ENCODE data around the gene PLCH2. TPM values are rescaled to one million over a fixed set of nuclear protein-coding genes. Genes with fewer than 3 reads are reported as not detected.

Gene PLCH2
- total RNA-seq, 1 experiment from 2014 or later: not detected

GRCh38 chr1:2512862-2513421 lies 36.9 kb downstream of the PLCH2 start:
- intact Hi-C loops (cut with micrococcal nuclease; ENCODE audit: unreplicated experiment): no loop called here
- TF ChIP-seq EZH2 (IDR thresholded peaks at IDR 0.05; ENCODE audit: borderline replicate concordance, low read depth, low read length, poor library complexity, severe bottlenecking) (no peak), CTCF (conservative IDR thresholded peaks at IDR 0.05; ENCODE audit: low read depth, low read length) (no peak)
- Histone ChIP-seq H3K27me3 (replicated peaks; ENCODE audit: insufficient read depth, low read depth, low read length, poor library complexity) (no peaks in the 10 kb centered on the region), H3K9me3 (ENCODE audit: low read depth, low read length, poor library complexity, severe bottlenecking) (no peaks in the 10 kb centered on the region), H3K27ac (ENCODE audit: low read depth, low read length, poor library complexity, severe bottlenecking) (no peak overlapping the region), H3K4me3 (ENCODE audit: low read depth, low read length, poor library complexity, severe bottlenecking) (no peak overlapping the region), H3K4me1 (ENCODE audit: insufficient read depth, low read length, poor library complexity, severe bottlenecking) (no peaks in the 10 kb centered on the region), H3K36me3 (ENCODE audit: insufficient read depth, low read length, poor library complexity, severe bottlenecking) (peaks cover 75% of the 10 kb centered on the region)
- DNase-seq (ENCODE audit: low spot score): no peak
- BruUV-seq (replicated peaks): no TSS peak
- CTCF ChIA-PET: no interaction called here
- POLR2A ChIA-PET (ENCODE audit: low non-redundant PET): no interaction called here

GRCh38 chr1:2513939-2514652 lies 38.0 kb downstream of the PLCH2 start:
- H3K4me1 ChIP-seq (ENCODE audit: insufficient read depth, low read length, poor library complexity, severe bottlenecking): no peaks in the 10 kb centered on the region
- H3K4me3 ChIP-seq (ENCODE audit: low read depth, low read length, poor library complexity, severe bottlenecking): no peak overlapping the region
- H3K36me3 ChIP-seq (ENCODE audit: insufficient read depth, low read length, poor library complexity, severe bottlenecking): peaks cover 86% of the 10 kb centered on the region
- H3K9me3 ChIP-seq (ENCODE audit: low read depth, low read length, poor library complexity, severe bottlenecking): no peaks in the 10 kb centered on the region
- intact Hi-C loops (cut with micrococcal nuclease; ENCODE audit: unreplicated experiment): no loop called here
- ChIA-PET CTCF (no interaction called here), POLR2A (ENCODE audit: low non-redundant PET) (no interaction called here)
- BruUV-seq (replicated peaks): no TSS peak
- no peak overlapping the region for H3K27ac ChIP-seq (ENCODE audit: low read depth, low read length, poor library complexity, severe bottlenecking)
- TF ChIP-seq EZH2 (IDR thresholded peaks at IDR 0.05; ENCODE audit: borderline replicate concordance, low read depth, low read length, poor library complexity, severe bottlenecking) (no peak), CTCF (conservative IDR thresholded peaks at IDR 0.05; ENCODE audit: low read depth, low read length) (no peak)
- H3K27me3 ChIP-seq (replicated peaks; ENCODE audit: insufficient read depth, low read depth, low read length, poor library complexity): no peaks in the 10 kb centered on the region
- DNase-seq (ENCODE audit: low spot score): no peak

- peaks cover 87% of the 10 kb centered on the region for H3K36me3 ChIP-seq (ENCODE audit: insufficient read depth, low read length, poor library complexity, severe bottlenecking)
- intact Hi-C loops (cut with micrococcal nuclease; ENCODE audit: unreplicated experiment): no loop called here
- H3K27ac ChIP-seq (ENCODE audit: low read depth, low read length, poor library complexity, severe bottlenecking): no peak overlapping the region
- H3K4me1 ChIP-seq (ENCODE audit: insufficient read depth, low read length, poor library complexity, severe bottlenecking): no peaks in the 10 kb centered on the region
- DNase-seq (ENCODE audit: low spot score): no peak
- ChIA-PET POLR2A (ENCODE audit: low non-redundant PET) (no interaction called here), CTCF (no interaction called here)
- H3K9me3 ChIP-seq (ENCODE audit: low read depth, low read length, poor library complexity, severe bottlenecking): no peaks in the 10 kb centered on the region
- no TSS peak for BruUV-seq (replicated peaks)
- H3K27me3 ChIP-seq (replicated peaks; ENCODE audit: insufficient read depth, low read depth, low read length, poor library complexity): no peaks in the 10 kb centered on the region
- H3K4me3 ChIP-seq (ENCODE audit: low read depth, low read length, poor library complexity, severe bottlenecking): no peak overlapping the region
- TF ChIP-seq CTCF (conservative IDR thresholded peaks at IDR 0.05; ENCODE audit: low read depth, low read length) (no peak), EZH2 (IDR thresholded peaks at IDR 0.05; ENCODE audit: borderline replicate concordance, low read depth, low read length, poor library complexity, severe bottlenecking) (no peak)
These were observed 39.0 kb downstream of the PLCH2 start for GRCh38 chr1:2514863-2515762.

Data from A673 (cell line).